Left lung (tissue), 10 donors: Measurements from ENCODE around the gene KIRREL3. TPM values are rescaled to one million over a fixed set of nuclear protein-coding genes. Genes with fewer than 3 reads are reported as not detected.

Experiments used
- ATAC-seq: fragments of 200-7000 bp; cut with Tn5 transposase; one replicate; pipeline ENCODE4 v1.9.1; 2020; ENCODE audit warnings: moderate library complexity
- DNase-seq, 4 donors: peaks; one replicate each; pipeline ENCODE4 v3.0.0-alpha.2; 2013 to 2020
- H3K27ac ChIP-seq, 2 donors: fragments of 200-600 bp; sonication (generic) in 1 of 2; one replicate each; pipeline versions ENCODE4 v1.5.0 to v1.8.0; 2020 to 2021
- H3K27me3 ChIP-seq, 2 donors: fragments of 200-600 bp; sonication (generic) in 1 of 2; one replicate each; pipeline versions ENCODE4 v1.5.0 to v1.8.0; 2020 to 2021
- H3K36me3 ChIP-seq, 2 donors: fragments of 200-600 bp; sonication (generic) in 1 of 2; one replicate each; pipeline versions ENCODE4 v1.5.0 to v1.8.0; 2020 to 2021
- H3K4me1 ChIP-seq, 2 donors: fragments of 200-600 bp; one replicate each; pipeline ENCODE4 v1.8.0; 2021
- H3K4me3 ChIP-seq, 2 donors: fragments of 200-600 bp; sonication (generic) in 1 of 2; one replicate each; pipeline versions ENCODE4 v1.5.0 to v1.8.0; 2020 to 2021; ENCODE audit warnings: mild to moderate bottlenecking in 1 of 2
- H3K9me3 ChIP-seq, 2 donors: fragments of 200-600 bp; sonication (generic) in 1 of 2; one replicate each; pipeline versions ENCODE4 v1.5.0 to v1.8.0; 2020 to 2021
- intact Hi-C, 2 donors: fragments of 100-400 bp; cut with DNase I; formaldehyde crosslinking; loops; one replicate each; pipeline versions ENCODE4 v1.11.2 to v1.14.2; 2022
- polyA plus RNA-seq, 6 donors: library from polyadenylated mRNA; unstranded; fragments of 120-200 nt; gene quantifications; one replicate each; pipeline ENCODE4 v1.2.1, GENCODE V29; 2013; ENCODE audit not compliant: insufficient read length in 6 of 6
- total RNA-seq, 2 donors: library from RNA; stranded (reverse); fragmentation: NEBNext Ultra II Directional; extraction: Animal tissue kit (Norgen Biotek cat#: 25700); gene quantifications; one replicate each; pipeline ENCODE4 v1.2.1, GENCODE V29; 2021
- TF ChIP-seq, protein P1 (sequence below), 2 donors: fragments of 200-600 bp; sonication (generic) in 1 of 2; IDR thresholded peaks; one replicate each; pipeline versions ENCODE4 v1.5.0 to v1.8.0; 2021; ENCODE audit warnings: antibody characterized with exemption in 2 of 2
- donor health status: DM: no; HTN: yes; CAD: no.
- donor health status: DM: no; HTN: no; CAD: no.

The KIRREL3 gene
- total and polyA plus RNA-seq, 8 donors: 1.6 to 2.5 (median 2.0) TPM; not detected in 2

DNA sequence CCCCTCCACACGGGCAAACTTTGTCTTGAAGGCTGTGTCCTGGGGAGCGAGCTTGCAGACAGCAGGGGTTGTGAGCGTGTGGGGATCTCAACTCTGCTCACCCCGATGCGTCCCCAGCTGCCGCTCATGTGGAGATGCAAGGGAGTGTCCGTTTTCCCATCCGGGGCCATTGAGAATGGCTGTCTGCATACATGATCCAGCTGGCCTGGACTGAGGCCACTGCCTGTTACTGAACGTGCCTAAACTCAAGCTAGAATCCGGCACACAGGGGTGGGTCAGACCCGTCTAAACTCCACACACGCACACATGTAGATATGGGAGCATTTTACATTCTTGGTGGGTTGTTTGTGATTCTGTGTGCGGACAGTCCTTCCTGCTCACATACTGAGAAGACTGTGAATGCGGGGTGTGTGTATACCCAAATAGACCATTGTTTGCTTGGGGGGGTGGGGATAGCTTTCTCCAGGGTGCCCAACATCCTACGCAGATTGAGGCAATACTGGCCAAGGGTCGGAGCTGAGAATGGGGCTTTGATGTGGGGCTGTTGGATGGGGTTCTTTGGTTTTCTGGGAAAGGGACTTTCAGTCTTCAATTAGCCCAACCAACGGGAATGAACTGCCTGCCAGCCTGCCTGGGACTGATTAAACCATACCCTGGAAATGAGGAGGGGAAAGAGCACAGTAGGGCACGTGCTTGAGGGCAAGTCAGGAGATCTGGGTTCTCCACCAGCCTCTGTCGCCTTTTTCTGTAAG is 584.7 kb downstream of the KIRREL3 start:
- ATAC-seq: peak; percentile 43
- no peaks in the 10 kb centered on the region for H3K9me3 ChIP-seq
- DNase-seq: peak in 3 of 4 donors; percentile 70 to 96 (median 96)
- H3K27ac ChIP-seq: peak overlapping the region; percentile 69 to 78
- H3K27me3 ChIP-seq: no peaks in the 10 kb centered on the region
- H3K36me3 ChIP-seq: peaks cover 0 to 15% of the 10 kb centered on the region in 2 donors
- TF ChIP-seq, protein P1, sequence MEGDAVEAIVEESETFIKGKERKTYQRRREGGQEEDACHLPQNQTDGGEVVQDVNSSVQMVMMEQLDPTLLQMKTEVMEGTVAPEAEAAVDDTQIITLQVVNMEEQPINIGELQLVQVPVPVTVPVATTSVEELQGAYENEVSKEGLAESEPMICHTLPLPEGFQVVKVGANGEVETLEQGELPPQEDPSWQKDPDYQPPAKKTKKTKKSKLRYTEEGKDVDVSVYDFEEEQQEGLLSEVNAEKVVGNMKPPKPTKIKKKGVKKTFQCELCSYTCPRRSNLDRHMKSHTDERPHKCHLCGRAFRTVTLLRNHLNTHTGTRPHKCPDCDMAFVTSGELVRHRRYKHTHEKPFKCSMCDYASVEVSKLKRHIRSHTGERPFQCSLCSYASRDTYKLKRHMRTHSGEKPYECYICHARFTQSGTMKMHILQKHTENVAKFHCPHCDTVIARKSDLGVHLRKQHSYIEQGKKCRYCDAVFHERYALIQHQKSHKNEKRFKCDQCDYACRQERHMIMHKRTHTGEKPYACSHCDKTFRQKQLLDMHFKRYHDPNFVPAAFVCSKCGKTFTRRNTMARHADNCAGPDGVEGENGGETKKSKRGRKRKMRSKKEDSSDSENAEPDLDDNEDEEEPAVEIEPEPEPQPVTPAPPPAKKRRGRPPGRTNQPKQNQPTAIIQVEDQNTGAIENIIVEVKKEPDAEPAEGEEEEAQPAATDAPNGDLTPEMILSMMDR (IDR thresholded peaks at IDR 0.05): no peak
- H3K4me3 ChIP-seq: no peak overlapping the region
- intact Hi-C loops: no loop called here
- H3K4me1 ChIP-seq: peaks cover 27 to 32% of the 10 kb centered on the region in 2 donors

DNA sequence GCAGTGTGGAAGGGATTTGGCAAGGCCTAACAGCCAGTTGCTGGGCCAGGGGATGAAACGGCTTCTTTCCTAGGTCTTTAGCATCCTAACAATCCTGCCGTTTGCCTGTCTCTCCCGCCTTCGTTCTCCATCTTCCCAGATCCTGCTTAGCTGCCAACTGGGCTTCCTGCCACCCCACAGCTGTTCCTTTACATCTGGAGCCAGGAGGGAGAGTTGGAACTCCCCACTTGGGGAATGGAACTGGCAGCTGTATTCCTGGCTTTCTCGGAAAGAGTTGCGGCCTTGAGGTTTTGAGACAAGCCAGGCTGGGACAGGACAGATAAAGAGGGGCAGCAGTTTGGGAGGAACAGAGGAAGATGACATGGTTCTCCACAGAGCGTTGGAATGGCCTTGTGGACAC is 585.4 kb downstream of the KIRREL3 start:
- DNase-seq (peak in 3 of 4 donors; percentile 76 to 97 (median 96)), ATAC-seq (peak; percentile 11)
- Histone ChIP-seq H3K9me3 (no peaks in the 10 kb centered on the region), H3K4me3 (no peak overlapping the region), H3K27me3 (no peaks in the 10 kb centered on the region), H3K27ac (peak overlapping the region; percentile 69 to 78), H3K4me1 (peaks cover 24 to 32% of the 10 kb centered on the region in 2 donors), H3K36me3 (peaks cover 0 to 15% of the 10 kb centered on the region in 2 donors)
- intact Hi-C loops: no loop called here
- TF ChIP-seq, protein P1 (IDR thresholded peaks at IDR 0.05): no peak

DNA sequence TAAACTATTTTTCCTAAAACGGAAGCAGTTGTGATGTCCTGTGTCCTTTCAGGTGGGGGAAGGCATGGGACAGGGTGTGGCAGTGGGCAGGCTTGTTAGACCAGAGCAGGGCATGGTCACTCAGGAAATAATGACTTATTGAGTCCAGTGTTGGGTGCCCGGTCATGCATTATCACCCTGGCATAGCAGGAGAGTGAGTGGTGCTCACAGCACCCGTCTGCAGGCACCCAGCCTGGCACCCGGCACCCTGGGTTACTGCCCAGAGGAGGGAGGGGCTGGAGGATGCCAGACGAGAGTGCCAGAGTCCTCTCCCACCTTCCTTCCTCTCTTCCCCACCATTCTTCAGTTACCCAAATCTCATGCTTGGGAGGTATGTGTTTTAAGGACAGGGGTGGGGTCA is 586.0 kb downstream of the KIRREL3 start:
- DNase-seq (no peak), ATAC-seq (no peak)
- intact Hi-C loops: no loop called here
- Histone ChIP-seq H3K36me3 (peaks cover 0 to 15% of the 10 kb centered on the region in 2 donors), H3K9me3 (no peaks in the 10 kb centered on the region), H3K4me3 (no peak overlapping the region), H3K4me1 (peaks cover 24 to 32% of the 10 kb centered on the region in 2 donors), H3K27me3 (no peaks in the 10 kb centered on the region), H3K27ac (peak overlapping the region; percentile 69 to 78)
- TF ChIP-seq, protein P1 (IDR thresholded peaks at IDR 0.05): no peak

DNA sequence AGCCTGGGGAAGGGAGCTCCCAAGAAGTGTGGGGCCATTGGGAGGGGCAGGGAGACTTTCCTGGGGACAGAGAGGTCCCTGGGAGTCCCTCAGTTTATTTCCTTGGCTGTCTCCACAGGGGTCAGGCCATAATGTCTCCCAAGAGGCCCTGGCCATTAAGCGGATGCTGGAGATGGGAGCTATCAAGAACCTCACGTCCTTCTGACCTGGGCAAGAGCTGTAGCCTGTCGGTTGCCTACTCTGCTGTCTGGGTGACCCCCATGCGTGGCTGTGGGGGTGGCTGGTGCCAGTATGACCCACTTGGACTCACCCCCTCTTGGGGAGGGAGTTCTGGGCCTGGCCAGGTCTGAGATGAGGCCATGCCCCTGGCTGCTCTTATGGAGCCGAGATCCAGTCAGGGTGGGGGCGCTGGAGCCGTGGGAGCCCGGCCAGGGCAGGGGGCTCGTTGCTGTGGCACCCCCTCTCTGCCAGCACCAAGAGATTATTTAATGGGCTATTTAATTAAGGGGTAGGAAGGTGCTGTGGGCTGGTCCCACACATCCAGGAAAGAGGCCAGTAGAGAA is 586.6 kb downstream of the KIRREL3 start:
- peaks cover 24 to 32% of the 10 kb centered on the region in 2 donors for H3K4me1 ChIP-seq
- intact Hi-C loops: no loop called here
- H3K27me3 ChIP-seq: no peaks in the 10 kb centered on the region
- H3K27ac ChIP-seq: peak overlapping the region; percentile 48 to 69
- DNase-seq (no peak), ATAC-seq (no peak)
- TF ChIP-seq, protein P1 (IDR thresholded peaks at IDR 0.05): no peak
- H3K4me3 ChIP-seq: no peak overlapping the region
- H3K9me3 ChIP-seq: no peaks in the 10 kb centered on the region
- peaks cover 0 to 21% of the 10 kb centered on the region in 2 donors for H3K36me3 ChIP-seq

DNA sequence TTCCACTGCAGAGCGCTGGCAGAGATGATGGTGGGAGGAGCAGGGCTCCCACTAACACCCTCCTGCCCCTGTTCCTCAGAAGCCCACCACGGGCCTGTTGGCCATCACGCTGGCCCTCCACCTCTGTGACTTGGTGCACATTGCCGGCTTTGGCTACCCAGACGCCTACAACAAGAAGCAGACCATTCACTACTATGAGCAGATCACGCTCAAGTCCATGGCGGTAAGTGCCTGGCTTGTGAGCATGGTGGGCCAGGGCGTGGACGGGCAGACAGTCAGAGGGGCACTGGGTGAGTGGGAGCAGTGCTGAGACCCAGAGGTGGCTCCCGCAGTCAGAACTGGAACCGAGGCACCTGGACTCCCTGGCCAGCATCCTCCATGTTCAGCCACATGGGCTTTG is 587.1 kb downstream of the KIRREL3 start:
- peaks cover 0 to 26% of the 10 kb centered on the region in 2 donors for H3K36me3 ChIP-seq
- peaks cover 24 to 32% of the 10 kb centered on the region in 2 donors for H3K4me1 ChIP-seq
- DNase-seq (no peak), ATAC-seq (no peak)
- H3K4me3 ChIP-seq: no peak overlapping the region
- no peak overlapping the region for H3K27ac ChIP-seq
- H3K27me3 ChIP-seq: no peaks in the 10 kb centered on the region
- H3K9me3 ChIP-seq: no peaks in the 10 kb centered on the region
- intact Hi-C loops: no loop called here
- TF ChIP-seq, protein P1 (IDR thresholded peaks at IDR 0.05): no peak
